UCSD-AML1 (cell line): ENCODE measurements around the gene AJAP1.

Source experiments
- DNase-seq: peaks from one replicate; lab custom pipeline; 2025; ENCODE audit not compliant: unreplicated experiment; lab: John Stamatoyannopoulos, UW

AJAP1 gene

GRCh38 chr1:4699376-4700301 is 45.2 kb downstream of the AJAP1 start:
- no peak for DNase-seq

GRCh38 chr1:4700801-4701200 is 46.4 kb downstream of the AJAP1 start:
- DNase-seq = no peak

GRCh38 chr1:4701276-4701675 is 46.9 kb downstream of the AJAP1 start:
- no peak for DNase-seq

- DNase-seq = no peak
These were observed 48.1 kb downstream of the AJAP1 start for GRCh38 chr1:4702464-4702863.

- DNase-seq = no peak
These were observed 48.5 kb downstream of the AJAP1 start for GRCh38 chr1:4702932-4703331.

GRCh38 chr1:4703646-4704045 is 49.2 kb downstream of the AJAP1 start:
- DNase-seq = no peak

GRCh38 chr1:4708840-4709507 is 54.6 kb downstream of the AJAP1 start:
- DNase-seq = no peak

GRCh38 chr1:4709641-4710040 is 55.2 kb downstream of the AJAP1 start:
- no peak for DNase-seq

- no peak for DNase-seq
These were observed 56.4 kb downstream of the AJAP1 start for GRCh38 chr1:4710592-4711415.

GRCh38 chr1:4711416-4712275 is 57.2 kb downstream of the AJAP1 start:
- no peak for DNase-seq

GRCh38 chr1:4713669-4714068 is 59.3 kb downstream of the AJAP1 start:
- DNase-seq = no peak

- no peak for DNase-seq
These were observed 62.0 kb downstream of the AJAP1 start for GRCh38 chr1:4716406-4716805.

GRCh38 chr1:4718071-4718470 is 63.7 kb downstream of the AJAP1 start:
- DNase-seq = no peak

GRCh38 chr1:4723106-4723505 is 68.7 kb downstream of the AJAP1 start:
- no peak for DNase-seq

- DNase-seq = no peak
These were observed 69.6 kb downstream of the AJAP1 start for GRCh38 chr1:4724001-4724400.

GRCh38 chr1:4724695-4725250 is 70.4 kb downstream of the AJAP1 start:
- DNase-seq = no peak

- no peak for DNase-seq
These were observed 71.0 kb downstream of the AJAP1 start for GRCh38 chr1:4725416-4725815.

- DNase-seq = no peak
These were observed 72.4 kb downstream of the AJAP1 start for GRCh38 chr1:4726620-4727341.

GRCh38 chr1:4728319-4729089 is 74.1 kb downstream of the AJAP1 start:
- DNase-seq = no peak
